GM12891 (cell line): ENCODE results near the gene PRRX2.

ENCODE experiments used
- POLR2A ChIP-seq: IDR thresholded peaks from 2 replicates; pipeline ENCODE4 v1.6.1; 2011; ENCODE audit warnings: low read depth, low read length, control low read depth
- POLR2AphosphoS5 ChIP-seq: IDR thresholded peaks from 2 replicates; pipeline ENCODE4 v1.6.1; 2011; ENCODE audit warnings: low read depth, low read length, control low read depth
- POU2F2 ChIP-seq: IDR thresholded peaks from 2 replicates; pipeline ENCODE4 v1.6.1; 2011; ENCODE audit warnings: low read depth, mild to moderate bottlenecking, control low read depth, low read length, moderate library complexity
- SPI1 ChIP-seq: IDR thresholded peaks from 2 replicates; pipeline ENCODE4 v1.6.1; 2011; ENCODE audit warnings: low read depth, low read length, control low read depth
- TAF1 ChIP-seq: IDR thresholded peaks from 2 replicates; pipeline ENCODE4 v1.6.1; 2011; ENCODE audit warnings: low read depth, low read length, control low read depth

DNA sequence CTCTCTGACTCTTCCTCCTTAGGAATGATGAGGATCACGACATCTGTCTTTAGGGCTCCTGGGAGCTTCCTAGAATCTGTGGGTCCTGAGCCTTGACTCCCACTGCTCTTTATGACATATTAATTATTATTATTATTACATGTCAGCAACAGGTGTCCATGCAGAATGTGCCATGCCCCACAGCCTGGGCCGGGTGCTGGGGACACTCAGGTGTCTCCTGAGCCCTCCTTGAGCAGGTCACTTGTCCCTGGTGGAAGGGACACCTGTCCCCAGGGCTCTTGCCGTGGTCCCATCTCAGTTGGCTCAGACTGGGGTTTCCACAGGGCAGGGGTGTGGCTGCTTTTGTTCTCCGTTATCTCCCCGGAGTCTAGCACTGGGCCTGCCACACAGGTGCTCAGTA lies 53.2 kb downstream of the PRRX2 start:
- TF ChIP-seq SPI1 (no peak), POLR2AphosphoS5 (no peak), TAF1 (no peak), POLR2A (no peak), POU2F2 (no peak)
